ENCODE measurements around the gene PPP1R12B. TPM values are rescaled to one million over a fixed set of nuclear protein-coding genes. Genes with fewer than 3 reads are reported as not detected.
"Not testable (repeated sequence)": the region's sequence is repeated elsewhere in the genome, so short reads cannot be mapped to it uniquely, and the experiment has no call there.

PPP1R12B gene
- total RNA-seq, 2 experiments from 2014 or later = 13.0 to 14.1 TPM

- CTCF ChIA-PET = no interaction called here
- H3K27me3 Mint-ChIP-seq = peaks cover 13% of the 10 kb centered on the region
- H3K36me3 Mint-ChIP-seq (ENCODE audit: low read depth) = no peaks in the 10 kb centered on the region
- DNase-seq (no peak), ATAC-seq (no peak)
- no peaks in the 10 kb centered on the region for H3K9me3 Mint-ChIP-seq
- peaks cover 4% of the 10 kb centered on the region for H3K4me1 Mint-ChIP-seq (ENCODE audit: low read depth)
- TF ChIP-seq, protein P1, sequence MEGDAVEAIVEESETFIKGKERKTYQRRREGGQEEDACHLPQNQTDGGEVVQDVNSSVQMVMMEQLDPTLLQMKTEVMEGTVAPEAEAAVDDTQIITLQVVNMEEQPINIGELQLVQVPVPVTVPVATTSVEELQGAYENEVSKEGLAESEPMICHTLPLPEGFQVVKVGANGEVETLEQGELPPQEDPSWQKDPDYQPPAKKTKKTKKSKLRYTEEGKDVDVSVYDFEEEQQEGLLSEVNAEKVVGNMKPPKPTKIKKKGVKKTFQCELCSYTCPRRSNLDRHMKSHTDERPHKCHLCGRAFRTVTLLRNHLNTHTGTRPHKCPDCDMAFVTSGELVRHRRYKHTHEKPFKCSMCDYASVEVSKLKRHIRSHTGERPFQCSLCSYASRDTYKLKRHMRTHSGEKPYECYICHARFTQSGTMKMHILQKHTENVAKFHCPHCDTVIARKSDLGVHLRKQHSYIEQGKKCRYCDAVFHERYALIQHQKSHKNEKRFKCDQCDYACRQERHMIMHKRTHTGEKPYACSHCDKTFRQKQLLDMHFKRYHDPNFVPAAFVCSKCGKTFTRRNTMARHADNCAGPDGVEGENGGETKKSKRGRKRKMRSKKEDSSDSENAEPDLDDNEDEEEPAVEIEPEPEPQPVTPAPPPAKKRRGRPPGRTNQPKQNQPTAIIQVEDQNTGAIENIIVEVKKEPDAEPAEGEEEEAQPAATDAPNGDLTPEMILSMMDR (IDR thresholded peaks at IDR 0.05) = no peak
- intact Hi-C loops (cut with micrococcal nuclease) = no loop called here
- no peak overlapping the region for H3K27ac Mint-ChIP-seq
- POLR2A ChIA-PET = no interaction called here
- no peak overlapping the region for H3K4me3 Mint-ChIP-seq
Measured at GRCh38 chr1:202623075-202623474, 274.6 kb downstream of the PPP1R12B start.

- intact Hi-C loops (cut with micrococcal nuclease); POLR2A ChIA-PET; H3K9me3 Mint-ChIP-seq; DNase-seq; H3K4me3 Mint-ChIP-seq; ATAC-seq; H3K36me3 Mint-ChIP-seq (ENCODE audit: low read depth); H3K4me1 Mint-ChIP-seq (ENCODE audit: low read depth); H3K27ac Mint-ChIP-seq; CTCF ChIA-PET: not testable (repeated sequence)
- H3K27me3 Mint-ChIP-seq = peaks cover 13% of the 10 kb centered on the region
Measured at GRCh38 chr1:202623476-202623875, 275.0 kb downstream of the PPP1R12B start.

DNA sequence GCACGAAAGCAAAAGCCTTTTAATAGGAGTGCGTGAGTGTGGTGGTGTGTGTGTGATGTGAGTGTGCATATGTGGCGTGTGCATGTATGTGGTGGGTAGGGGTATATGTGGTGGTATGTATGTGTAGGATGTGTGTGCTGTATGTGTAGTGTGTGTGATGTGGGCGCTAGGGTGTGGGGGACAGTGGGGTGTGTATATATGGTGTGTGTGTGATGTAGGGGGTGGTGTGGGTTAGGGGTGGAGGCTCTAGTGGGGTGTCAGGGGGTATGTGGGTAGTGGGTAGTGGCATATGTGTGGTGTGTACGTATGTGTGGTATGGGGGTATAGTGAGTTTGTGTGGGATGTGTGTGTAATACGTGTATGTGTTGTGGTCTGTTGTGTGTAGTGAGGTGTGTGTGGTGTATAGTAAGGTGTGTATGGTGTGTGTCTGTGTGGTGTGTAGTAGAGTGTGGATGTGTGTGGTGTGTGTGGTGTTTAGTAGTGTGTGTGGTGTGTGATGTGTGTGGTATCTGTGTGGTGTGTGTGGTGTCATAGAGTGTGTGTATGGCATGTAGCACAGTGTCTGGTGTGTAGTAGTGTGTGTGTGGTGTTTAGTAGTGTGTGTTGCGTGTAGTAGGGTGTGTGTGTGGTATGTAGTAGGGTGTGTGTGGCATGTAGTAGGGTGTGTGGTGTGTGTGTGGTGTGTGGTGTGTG lies 275.7 kb downstream of the PPP1R12B start:
- ChIA-PET CTCF (no interaction called here), POLR2A (no interaction called here)
- TF ChIP-seq, protein P1 (IDR thresholded peaks at IDR 0.05) = no peak
- intact Hi-C loops (cut with micrococcal nuclease) = no loop called here
- H3K4me1 Mint-ChIP-seq (ENCODE audit: low read depth) = peaks cover 15% of the 10 kb centered on the region
- DNase-seq (no peak), ATAC-seq (no peak)
- H3K36me3 Mint-ChIP-seq (ENCODE audit: low read depth) = no peaks in the 10 kb centered on the region
- H3K27me3 Mint-ChIP-seq = peaks cover 13% of the 10 kb centered on the region
- no peak overlapping the region for H3K4me3 Mint-ChIP-seq
- no peaks in the 10 kb centered on the region for H3K9me3 Mint-ChIP-seq
- no peak overlapping the region for H3K27ac Mint-ChIP-seq

GRCh38 chr1:202624781-202625108 lies 276.2 kb downstream of the PPP1R12B start:
- intact Hi-C loops (cut with micrococcal nuclease) = no loop called here

DNA sequence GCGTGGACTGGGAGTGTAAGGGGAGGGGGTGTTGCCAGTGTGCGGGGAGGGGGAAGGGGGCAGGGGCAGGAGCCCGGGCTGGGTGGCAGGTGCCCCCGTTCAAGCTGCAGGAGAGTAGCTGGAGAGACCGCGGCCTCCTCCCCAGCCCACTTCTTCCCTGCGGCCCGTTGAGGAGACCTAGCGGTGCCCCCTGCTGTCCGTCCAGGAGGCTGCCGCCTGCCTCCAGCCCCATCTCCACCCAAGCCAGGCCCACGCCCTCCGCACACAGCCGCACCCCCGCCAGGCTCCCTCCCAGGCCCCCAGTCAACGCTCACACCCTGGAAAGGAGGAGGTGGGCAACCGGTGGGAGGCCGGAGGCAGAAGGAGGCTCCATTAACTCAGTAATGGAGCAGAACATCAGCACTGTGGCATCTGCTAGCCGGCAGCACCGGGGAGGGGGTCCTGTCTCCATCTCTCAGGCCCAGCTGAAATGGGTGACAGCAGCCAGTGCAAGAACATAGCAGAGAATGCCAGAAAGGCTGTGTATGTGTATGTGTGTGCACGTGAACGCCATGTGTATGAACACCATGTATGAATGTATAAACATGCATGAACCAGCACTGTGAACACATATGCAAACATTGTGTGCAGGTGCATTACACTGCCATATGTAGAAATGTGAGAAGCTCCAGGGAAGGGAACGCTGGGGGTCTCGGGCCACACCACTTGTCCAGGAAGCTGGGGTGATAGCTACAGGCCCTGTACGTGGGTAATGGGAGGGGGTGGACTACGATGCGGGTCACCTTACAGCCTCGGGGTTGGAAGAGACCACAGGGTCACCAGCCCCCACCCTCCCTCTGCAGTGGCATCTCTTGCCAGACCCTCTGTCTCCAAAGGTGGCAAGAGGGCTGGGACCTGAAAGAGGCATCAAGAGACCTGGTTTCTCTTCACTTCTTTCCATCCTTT lies 277.2 kb downstream of the PPP1R12B start:
- Mint-ChIP-seq H3K4me3 (no peak overlapping the region), H3K27ac (no peak overlapping the region), H3K9me3 (no peaks in the 10 kb centered on the region), H3K4me1 (ENCODE audit: low read depth) (peaks cover 27% of the 10 kb centered on the region), H3K27me3 (peaks cover 17% of the 10 kb centered on the region), H3K36me3 (ENCODE audit: low read depth) (no peaks in the 10 kb centered on the region)
- intact Hi-C loops (cut with micrococcal nuclease) = no loop called here
- peak; percentile 79 for DNase-seq
- peak; percentile 85 for ATAC-seq
- ChIA-PET POLR2A (no interaction called here), CTCF (interaction anchor here (0.6 to 1.0 kb wide), 4 partner anchors 10 to 275 kb away, joined by 3 to 4 read pairs (median 3); no protein-coding TSS in a partner anchor)
- TF ChIP-seq, protein P1 (IDR thresholded peaks at IDR 0.05) = peak; percentile 51

More at GRCh38 chr1:202624781-202625108, 276.2 kb downstream of the PPP1R12B start:
- ChIA-PET CTCF (interaction anchor here (0.6 to 0.9 kb wide), 3 partner anchors 81 to 274 kb away, joined by 3 to 4 read pairs (median 3); no protein-coding TSS in a partner anchor), POLR2A (no interaction called here)
- peaks cover 20% of the 10 kb centered on the region for H3K4me1 Mint-ChIP-seq (ENCODE audit: low read depth)
- no peaks in the 10 kb centered on the region for H3K36me3 Mint-ChIP-seq (ENCODE audit: low read depth)
- H3K9me3 Mint-ChIP-seq = no peaks in the 10 kb centered on the region
- DNase-seq = no peak
- H3K27me3 Mint-ChIP-seq = peaks cover 11% of the 10 kb centered on the region
- H3K27ac Mint-ChIP-seq = no peak overlapping the region
- no peak for ATAC-seq
- H3K4me3 Mint-ChIP-seq = no peak overlapping the region
- TF ChIP-seq, protein P1 (IDR thresholded peaks at IDR 0.05) = no peak

GRCh38 chr1:202627036-202627435 lies 278.5 kb downstream of the PPP1R12B start:
- Mint-ChIP-seq H3K4me1 (ENCODE audit: low read depth) (peaks cover 32% of the 10 kb centered on the region), H3K27me3 (peaks cover 25% of the 10 kb centered on the region)
- H3K27ac Mint-ChIP-seq; H3K9me3 Mint-ChIP-seq; H3K4me3 Mint-ChIP-seq; POLR2A ChIA-PET; CTCF ChIA-PET; DNase-seq; intact Hi-C loops (cut with micrococcal nuclease); ATAC-seq; H3K36me3 Mint-ChIP-seq (ENCODE audit: low read depth): not testable (repeated sequence)

Data from activated CD8-positive, alpha-beta T cell treated with anti-CD3 and anti-CD28 coated beads for 36 hours (primary cell).